Lower lobe of right lung (tissue), 2 donors: ENCODE measurements around the gene DPAGT1. TPM values are rescaled to one million over a fixed set of nuclear protein-coding genes. Genes with fewer than 3 reads are reported as not detected.

Source experiments
- ATAC-seq, 2 donors: fragments of 200-7000 bp; cut with Tn5 transposase; one replicate each; pipeline ENCODE4 v1.9.1; 2020 to 2022; ENCODE audit warnings: mild to moderate bottlenecking in 2 of 2, moderate library complexity in 2 of 2
- DNase-seq: peaks from one replicate; pipeline ENCODE4 v3.0.0-alpha.2; 2020
- H3K27ac ChIP-seq: fragments of 200-600 bp; one replicate; pipeline ENCODE4 v1.8.0; 2022
- H3K27me3 ChIP-seq: fragments of 200-600 bp; one replicate; pipeline ENCODE4 v1.8.0; 2022; ENCODE audit warnings: low read depth
- H3K36me3 ChIP-seq: fragments of 200-600 bp; one replicate; pipeline ENCODE4 v1.8.0; 2022; ENCODE audit warnings: mild to moderate bottlenecking
- H3K4me1 ChIP-seq: fragments of 200-600 bp; one replicate; pipeline ENCODE4 v1.8.0; 2022
- H3K4me3 ChIP-seq: fragments of 200-600 bp; one replicate; pipeline ENCODE4 v1.8.0; 2022; ENCODE audit warnings: mild to moderate bottlenecking
- H3K9me3 ChIP-seq: fragments of 200-600 bp; one replicate; pipeline ENCODE4 v1.8.0; 2022
- intact Hi-C: fragments of 100-400 bp; cut with DNase I; formaldehyde crosslinking; loops from one replicate; pipeline ENCODE4 v1.11.0; 2022
- total RNA-seq: library from RNA; stranded (reverse); fragmentation: NEBNext Ultra II Directional; extraction: Animal tissue kit (Norgen Biotek cat#: 25700); gene quantifications from one replicate; pipeline ENCODE4 v1.2.1, GENCODE V29; 2021
- TF ChIP-seq, protein P1 (sequence below): fragments of 200-600 bp; IDR thresholded peaks from one replicate; pipeline ENCODE4 v1.8.0; 2022; ENCODE audit warnings: antibody characterized with exemption, mild to moderate bottlenecking
- donor health status: DM: no; HTN: yes; CAD: no; lungs with severe emphysema.

The DPAGT1 gene
- total RNA-seq, 1 donor from 2014 or later: 40.6 TPM

DNA sequence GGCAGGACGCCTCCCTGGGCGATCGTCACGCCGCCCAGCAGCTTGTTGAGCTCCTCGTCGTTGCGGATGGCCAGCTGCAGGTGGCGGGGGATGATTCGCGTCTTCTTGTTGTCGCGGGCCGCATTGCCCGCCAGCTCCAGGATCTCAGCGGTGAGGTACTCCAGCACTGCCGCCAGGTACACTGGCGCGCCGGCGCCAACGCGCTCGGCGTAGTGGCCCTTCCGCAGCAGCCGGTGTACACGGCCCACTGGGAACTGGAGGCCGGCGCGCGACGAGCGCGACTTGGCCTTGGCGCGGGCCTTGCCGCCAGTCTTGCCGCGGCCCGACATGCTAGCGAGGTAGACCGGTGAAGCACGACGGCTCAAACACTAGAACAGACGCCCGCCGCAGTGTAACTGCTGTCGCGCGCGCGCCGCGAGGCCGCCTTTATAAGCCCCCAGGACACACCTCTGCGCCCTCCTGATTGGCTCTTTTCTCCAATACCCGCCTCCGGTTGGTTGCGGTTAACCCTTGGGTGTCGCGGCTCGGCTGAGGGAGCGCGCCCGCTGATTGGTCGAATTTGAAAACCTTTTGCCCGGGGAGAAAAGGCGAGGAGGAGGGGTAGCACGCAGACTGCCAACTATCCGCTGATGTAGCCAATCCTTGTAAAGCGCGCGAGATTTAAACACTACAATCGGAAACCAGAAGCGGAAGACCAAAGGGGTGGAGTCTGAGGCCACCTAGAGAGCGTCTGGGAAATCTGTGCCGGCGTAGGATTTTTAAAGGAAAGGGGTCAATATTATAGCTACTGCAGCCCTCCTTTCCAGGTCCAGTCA, 6.4 kb downstream of the DPAGT1 start:
- no peaks in the 10 kb centered on the region for H3K27me3 ChIP-seq
- intact Hi-C loops: no loop called here
- peaks cover 38% of the 10 kb centered on the region for H3K36me3 ChIP-seq
- TF ChIP-seq, protein P1, sequence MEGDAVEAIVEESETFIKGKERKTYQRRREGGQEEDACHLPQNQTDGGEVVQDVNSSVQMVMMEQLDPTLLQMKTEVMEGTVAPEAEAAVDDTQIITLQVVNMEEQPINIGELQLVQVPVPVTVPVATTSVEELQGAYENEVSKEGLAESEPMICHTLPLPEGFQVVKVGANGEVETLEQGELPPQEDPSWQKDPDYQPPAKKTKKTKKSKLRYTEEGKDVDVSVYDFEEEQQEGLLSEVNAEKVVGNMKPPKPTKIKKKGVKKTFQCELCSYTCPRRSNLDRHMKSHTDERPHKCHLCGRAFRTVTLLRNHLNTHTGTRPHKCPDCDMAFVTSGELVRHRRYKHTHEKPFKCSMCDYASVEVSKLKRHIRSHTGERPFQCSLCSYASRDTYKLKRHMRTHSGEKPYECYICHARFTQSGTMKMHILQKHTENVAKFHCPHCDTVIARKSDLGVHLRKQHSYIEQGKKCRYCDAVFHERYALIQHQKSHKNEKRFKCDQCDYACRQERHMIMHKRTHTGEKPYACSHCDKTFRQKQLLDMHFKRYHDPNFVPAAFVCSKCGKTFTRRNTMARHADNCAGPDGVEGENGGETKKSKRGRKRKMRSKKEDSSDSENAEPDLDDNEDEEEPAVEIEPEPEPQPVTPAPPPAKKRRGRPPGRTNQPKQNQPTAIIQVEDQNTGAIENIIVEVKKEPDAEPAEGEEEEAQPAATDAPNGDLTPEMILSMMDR: no peak
- peak overlapping the region; percentile 94 for H3K27ac ChIP-seq
- H3K9me3 ChIP-seq: no peaks in the 10 kb centered on the region
- peaks cover 26% of the 10 kb centered on the region for H3K4me1 ChIP-seq
- H3K4me3 ChIP-seq: peak overlapping the region; percentile 87
- peak; percentile 97 for ATAC-seq
- peak; percentile 98 for DNase-seq

DNA sequence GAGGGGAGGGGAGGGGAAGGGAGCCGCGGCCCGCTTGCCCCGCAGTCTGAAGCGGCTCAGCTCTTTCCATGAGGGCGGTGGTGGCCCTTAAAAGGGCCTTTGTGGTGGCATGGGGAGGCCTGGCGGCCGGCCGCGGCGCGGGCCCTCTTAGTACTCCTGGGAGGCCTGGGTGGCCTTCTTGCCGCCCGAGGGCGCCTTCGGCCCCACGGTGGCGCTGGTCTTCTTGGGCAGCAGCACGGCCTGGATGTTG, 6.9 kb downstream of the DPAGT1 start:
- Histone ChIP-seq H3K4me1 (peaks cover 23% of the 10 kb centered on the region), H3K9me3 (no peaks in the 10 kb centered on the region), H3K27ac (peak overlapping the region; percentile 94), H3K36me3 (peaks cover 38% of the 10 kb centered on the region), H3K4me3 (peak overlapping the region; percentile 87), H3K27me3 (no peaks in the 10 kb centered on the region)
- DNase-seq: peak; percentile 92
- ATAC-seq: peak; percentile 92 to 93
- intact Hi-C loops: no loop called here
- TF ChIP-seq, protein P1: peak; percentile 69

DNA sequence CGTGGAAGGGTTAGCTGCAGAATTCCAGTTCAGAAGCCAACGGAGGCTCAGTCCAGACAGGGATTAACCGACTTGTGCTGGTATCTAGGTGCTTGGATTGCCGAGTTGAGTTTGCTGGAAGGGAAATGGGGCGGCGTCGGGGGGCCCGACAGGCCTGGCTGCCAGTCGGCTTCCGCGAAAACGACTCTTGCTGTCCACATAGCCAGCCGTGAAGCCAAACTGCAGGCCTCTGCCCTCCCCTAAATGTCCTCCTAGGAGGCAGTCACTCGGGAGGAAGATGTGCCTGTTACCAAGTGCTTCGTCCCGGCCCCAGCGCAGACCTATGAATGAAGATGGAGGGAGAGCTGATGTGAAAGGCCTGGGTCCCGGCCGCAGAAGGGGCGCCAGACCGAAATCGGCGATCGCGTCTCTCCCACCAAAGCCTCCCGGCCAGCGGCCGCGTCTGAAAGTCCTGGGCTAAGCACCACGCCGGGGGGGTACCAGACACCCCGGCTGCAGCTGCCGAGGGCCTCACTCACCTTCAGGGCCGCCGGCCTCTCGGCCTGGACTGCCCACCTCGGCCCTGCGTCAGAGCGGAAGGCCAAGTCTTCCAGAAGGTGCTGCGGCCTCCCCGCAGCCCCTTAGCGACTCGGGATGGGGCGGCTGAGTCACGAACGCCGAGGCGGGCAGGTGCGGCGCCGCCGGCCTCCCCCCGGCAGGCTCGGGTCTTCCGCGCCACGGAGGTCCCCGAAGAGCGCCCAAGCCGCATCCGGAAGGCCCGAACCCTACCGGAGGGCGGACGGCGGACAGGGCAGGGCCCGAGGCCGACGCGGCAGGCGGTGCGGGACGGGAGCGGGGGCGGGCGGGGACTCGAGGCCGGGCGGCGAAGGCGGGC, 7.5 kb downstream of the DPAGT1 start:
- Histone ChIP-seq H3K4me1 (peaks cover 23% of the 10 kb centered on the region), H3K9me3 (no peaks in the 10 kb centered on the region), H3K27me3 (no peaks in the 10 kb centered on the region), H3K4me3 (peak overlapping the region; percentile 87), H3K36me3 (peaks cover 38% of the 10 kb centered on the region), H3K27ac (peak overlapping the region; percentile 94)
- DNase-seq (peak; percentile 57), ATAC-seq (peak; percentile 55 to 65)
- intact Hi-C loops: no loop called here
- TF ChIP-seq, protein P1: no peak

DNA sequence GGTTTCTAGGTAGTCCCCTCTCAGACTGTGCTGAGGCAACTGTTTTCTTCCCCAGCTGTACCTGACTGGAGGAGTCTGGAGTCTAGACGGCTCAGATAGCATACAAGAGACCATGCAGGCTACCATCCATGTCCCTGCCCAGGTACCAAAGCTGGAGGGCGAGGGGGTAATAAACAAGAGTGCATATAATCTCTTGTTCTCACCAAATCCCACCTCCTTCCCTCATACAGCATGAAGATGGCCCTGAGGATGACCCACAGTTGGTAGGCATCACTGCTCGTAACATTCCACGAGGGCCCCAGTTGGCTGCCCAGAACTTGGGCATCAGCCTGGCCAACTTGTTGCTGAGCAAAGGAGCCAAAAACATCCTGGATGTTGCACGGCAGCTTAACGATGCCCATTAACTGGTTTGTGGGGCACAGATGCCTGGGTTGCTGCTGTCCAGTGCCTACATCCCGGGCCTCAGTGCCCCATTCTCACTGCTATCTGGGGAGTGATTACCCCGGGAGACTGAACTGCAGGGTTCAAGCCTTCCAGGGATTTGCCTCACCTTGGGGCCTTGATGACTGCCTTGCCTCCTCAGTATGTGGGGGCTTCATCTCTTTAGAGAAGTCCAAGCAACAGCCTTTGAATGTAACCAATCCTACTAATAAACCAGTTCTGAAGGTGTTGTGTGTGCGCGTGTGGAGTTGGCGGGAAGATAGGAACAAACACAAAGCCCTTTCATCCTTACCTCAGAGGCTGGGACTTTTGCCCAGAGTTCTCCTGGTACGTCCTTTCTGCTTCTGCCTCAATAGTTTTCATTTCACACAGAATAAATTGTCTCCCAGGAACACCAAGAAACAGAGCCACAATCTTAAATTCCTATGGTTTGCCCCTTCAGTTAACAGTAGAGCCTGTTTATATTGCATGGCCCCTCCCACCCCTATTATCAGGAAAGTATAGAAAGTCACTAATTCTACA, 8.5 kb downstream of the DPAGT1 start:
- intact Hi-C loops: no loop called here
- Histone ChIP-seq H3K27me3 (no peaks in the 10 kb centered on the region), H3K4me1 (peaks cover 23% of the 10 kb centered on the region), H3K27ac (peak overlapping the region; percentile 94), H3K9me3 (no peaks in the 10 kb centered on the region), H3K36me3 (peaks cover 32% of the 10 kb centered on the region), H3K4me3 (peak overlapping the region; percentile 87)
- TF ChIP-seq, protein P1: no peak
- ATAC-seq (no peak), DNase-seq (no peak)
